Caco-2 (cell line): ENCODE data around the gene TENM4. TPM values are rescaled to one million over a fixed set of nuclear protein-coding genes. Genes with fewer than 3 reads are reported as not detected.

Experiments used
- BruUV-seq: library from RNA; stranded (reverse); fragments of 400-500 nt; replicated peaks from 2 replicates; lab custom pipeline; 2021; lab: Mats Ljungman, UMichigan
- CTCF ChIA-PET: fragments of 300-600 bp; sonication (Branson Sonifier 250); formaldehyde crosslinking; loops from one replicate; lab custom pipeline; 2022; ENCODE audit warnings: antibody characterized with exemption; lab: Charles Lee
- POLR2A ChIA-PET: fragments of 300-600 bp; sonication (Branson Sonifier 250); formaldehyde crosslinking; loops from one replicate; lab custom pipeline; 2022; ENCODE audit warnings: antibody characterized with exemption; lab: Charles Lee
- DNase-seq, 2 experiments: peaks; one replicate each; pipeline versions ENCODE4 v3.0.0 to v3.0.0-alpha.2; 2020 to 2022
- H3K27me3 ChIP-seq: replicated peaks from 2 replicates; pipeline ENCODE4 v1.6.0; 2011; ENCODE audit warnings: low read length; ENCODE audit not compliant: control insufficient read depth, insufficient read depth
- H3K36me3 ChIP-seq: 2 replicates; pipeline ENCODE4 v1.5.1; 2011; ENCODE audit warnings: low read length; ENCODE audit not compliant: control insufficient read depth, insufficient read depth
- H3K4me1 ChIP-seq: fragments of 250-450 bp; sonication (Bioruptor Pico); 2 replicates; pipeline ENCODE4 v1.5.1; 2020; ENCODE audit warnings: mild to moderate bottlenecking
- H3K4me3 ChIP-seq: 2 replicates; pipeline ENCODE4 v1.5.1; 2011; ENCODE audit warnings: low read depth, mild to moderate bottlenecking, control low read depth, low read length
- H3K9me3 ChIP-seq: fragments of 250-450 bp; sonication (Bioruptor Pico); 2 replicates; pipeline ENCODE4 v1.5.1; 2020; ENCODE audit warnings: mild to moderate bottlenecking, moderate library complexity
- H3K27ac Mint-ChIP-seq: one replicate; pipeline ENCODE4 v1.8.0; 2022; ENCODE audit warnings: mixed read lengths; ENCODE audit not compliant: unreplicated experiment
- H3K27me3 Mint-ChIP-seq: one replicate; pipeline ENCODE4 v1.8.0; 2022; ENCODE audit warnings: mixed read lengths; ENCODE audit not compliant: insufficient read depth, unreplicated experiment
- H3K36me3 Mint-ChIP-seq: one replicate; pipeline ENCODE4 v1.8.0; 2022; ENCODE audit warnings: mild to moderate bottlenecking, mixed read lengths; ENCODE audit not compliant: insufficient read depth, unreplicated experiment
- H3K4me1 Mint-ChIP-seq: one replicate; pipeline ENCODE4 v1.8.0; 2022; ENCODE audit warnings: low read depth, mixed read lengths; ENCODE audit not compliant: unreplicated experiment
- H3K4me3 Mint-ChIP-seq: one replicate; pipeline ENCODE4 v1.8.0; 2022; ENCODE audit warnings: mild to moderate bottlenecking, moderate library complexity, mixed read lengths; ENCODE audit not compliant: unreplicated experiment
- H3K9me3 Mint-ChIP-seq: one replicate; pipeline ENCODE4 v1.8.0; 2022; ENCODE audit warnings: mixed read lengths; ENCODE audit not compliant: unreplicated experiment
- CTCF ChIP-seq, 2 experiments: fragments of 200-600 bp in 1 of 2; IDR thresholded peaks; 1 replicate in 1 of 2; 2 replicates in 1 of 2; pipeline versions ENCODE4 v1.5.1 to v1.8.0; 2011 to 2022; ENCODE audit warnings: antibody characterized with exemption in 1 of 2, control low read depth in 1 of 2, inconsistent platforms in 1 of 2, low read depth in 1 of 2, low read length in 1 of 2, mild to moderate bottlenecking in 1 of 2, moderate library complexity in 1 of 2; ENCODE audit not compliant: insufficient read depth in 1 of 2, severe bottlenecking in 1 of 2, unreplicated experiment in 1 of 2
- intact Hi-C: fragments of 100-400 bp; cut with micrococcal nuclease; formaldehyde crosslinking; loops from one replicate; pipeline ENCODE4 v1.10.0; 2022; ENCODE audit not compliant: unreplicated experiment
- total RNA-seq: library from RNA; stranded (reverse); gene quantifications from 2 replicates; pipeline ENCODE4 v1.2.3, GENCODE V29; 2022

The TENM4 gene
- total RNA-seq, 1 experiment from 2014 or later = 1.1 TPM

- H3K4me1 Mint-ChIP-seq = no peaks in the 10 kb centered on the region
- intact Hi-C loops = no loop called here
- TF ChIP-seq CTCF (IDR thresholded peaks at IDR 0.05; ENCODE audit: insufficient read depth in 1 of 2, low read depth in 1 of 2, low read length in 1 of 2, severe bottlenecking in 1 of 2, unreplicated experiment in 1 of 2) = no peak
- DNase-seq = no peak
- Histone ChIP-seq H3K36me3 (no peaks in the 10 kb centered on the region), H3K4me1 (no peaks in the 10 kb centered on the region), H3K4me3 (no peak overlapping the region), H3K27me3 (peaks cover under 1% of the 10 kb centered on the region; the same call in 1 of the 2 replicates), H3K9me3 (no peaks in the 10 kb centered on the region)
- no peaks in the 10 kb centered on the region for H3K36me3 Mint-ChIP-seq
- H3K4me3 Mint-ChIP-seq = no peak overlapping the region
- BruUV-seq = no TSS peak
- no peak overlapping the region for H3K27ac Mint-ChIP-seq
- H3K9me3 Mint-ChIP-seq = no peaks in the 10 kb centered on the region
- ChIA-PET POLR2A (no interaction called here), CTCF (no interaction called here)
- peaks cover 6% of the 10 kb centered on the region for H3K27me3 Mint-ChIP-seq
Measured at GRCh38 chr11:78748918-78749690, 691.7 kb downstream of the TENM4 start.

GRCh38 chr11:78744949-78745348, 695.9 kb downstream of the TENM4 start:
- intact Hi-C loops = no loop called here
- no TSS peak for BruUV-seq
- TF ChIP-seq CTCF (IDR thresholded peaks at IDR 0.05; ENCODE audit: insufficient read depth in 1 of 2, low read depth in 1 of 2, low read length in 1 of 2, severe bottlenecking in 1 of 2, unreplicated experiment in 1 of 2) = no peak
- H3K9me3 Mint-ChIP-seq = no peaks in the 10 kb centered on the region
- CTCF ChIA-PET = no interaction called here
- Histone ChIP-seq H3K36me3 (no peaks in the 10 kb centered on the region), H3K4me3 (no peak overlapping the region), H3K9me3 (no peaks in the 10 kb centered on the region), H3K27me3 (no peaks in the 10 kb centered on the region; the same call in 1 of the 2 replicates), H3K4me1 (no peaks in the 10 kb centered on the region)
- H3K4me1 Mint-ChIP-seq = no peaks in the 10 kb centered on the region
- POLR2A ChIA-PET = no interaction called here
- no peaks in the 10 kb centered on the region for H3K36me3 Mint-ChIP-seq
- peaks cover 10% of the 10 kb centered on the region for H3K27me3 Mint-ChIP-seq
- no peak for DNase-seq
- no peak overlapping the region for H3K4me3 Mint-ChIP-seq
- H3K27ac Mint-ChIP-seq = no peak overlapping the region

GRCh38 chr11:78744202-78744601, 696.6 kb downstream of the TENM4 start:
- H3K27ac Mint-ChIP-seq = no peak overlapping the region
- no peak for DNase-seq
- no peaks in the 10 kb centered on the region for H3K9me3 Mint-ChIP-seq
- H3K4me3 Mint-ChIP-seq = no peak overlapping the region
- no peak for TF ChIP-seq CTCF (IDR thresholded peaks at IDR 0.05; ENCODE audit: insufficient read depth in 1 of 2, low read depth in 1 of 2, low read length in 1 of 2, severe bottlenecking in 1 of 2, unreplicated experiment in 1 of 2)
- Histone ChIP-seq H3K4me3 (no peak overlapping the region), H3K27me3 (no peaks in the 10 kb centered on the region; the same call in 1 of the 2 replicates), H3K4me1 (no peaks in the 10 kb centered on the region), H3K9me3 (no peaks in the 10 kb centered on the region), H3K36me3 (no peaks in the 10 kb centered on the region)
- no peaks in the 10 kb centered on the region for H3K4me1 Mint-ChIP-seq
- H3K27me3 Mint-ChIP-seq = peaks cover 13% of the 10 kb centered on the region
- no peaks in the 10 kb centered on the region for H3K36me3 Mint-ChIP-seq
- intact Hi-C loops = no loop called here
- POLR2A ChIA-PET = no interaction called here
- CTCF ChIA-PET = interaction anchor here (1.6 kb wide), 1 partner anchor 29 kb away, joined by 4 read pairs; no protein-coding TSS in a partner anchor
- BruUV-seq = no TSS peak
